MCF 10A (cell line): ENCODE results near the gene SURF1. TPM values are rescaled to one million over a fixed set of nuclear protein-coding genes. Genes with fewer than 3 reads are reported as not detected.

ENCODE experiments used
- BruUV-seq: library from RNA; stranded (reverse); fragments of 400-500 nt; replicated peaks from 2 replicates; lab custom pipeline; 2021; lab: Mats Ljungman, UMichigan
- CTCF ChIA-PET: fragments of 300-600 bp; sonication (Branson Sonifier 250); formaldehyde crosslinking; extraction: SDS; loops from one replicate; lab custom pipeline; 2021; ENCODE audit warnings: antibody characterized with exemption, inconsistent platforms; lab: Yijun Ruan, JAX
- POLR2A ChIA-PET: fragments of 300-600, 350-650 bp; sonication (Branson Sonifier 250); formaldehyde crosslinking; extraction: SDS; loops from one replicate; lab custom pipeline; 2020; ENCODE audit warnings: antibody characterized with exemption, inconsistent platforms; lab: Yijun Ruan, JAX
- DNase-seq: peaks from one replicate; pipeline ENCODE4 v3.0.0-alpha.2; 2018; ENCODE audit not compliant: unreplicated experiment
- H3K27ac Mint-ChIP-seq: one replicate; pipeline ENCODE4 v1.8.0; 2022; ENCODE audit warnings: mild to moderate bottlenecking, low read depth, mixed read lengths; ENCODE audit not compliant: unreplicated experiment
- H3K27me3 Mint-ChIP-seq: one replicate; pipeline ENCODE4 v1.8.0; 2022; ENCODE audit warnings: mixed read lengths; ENCODE audit not compliant: insufficient read depth, unreplicated experiment
- H3K36me3 Mint-ChIP-seq: one replicate; pipeline ENCODE4 v1.8.0; 2022; ENCODE audit warnings: mild to moderate bottlenecking, moderate library complexity, mixed read lengths; ENCODE audit not compliant: insufficient read depth, unreplicated experiment
- H3K4me1 Mint-ChIP-seq: one replicate; pipeline ENCODE4 v1.8.0; 2022; ENCODE audit warnings: mixed read lengths; ENCODE audit not compliant: insufficient read depth, unreplicated experiment
- H3K4me3 Mint-ChIP-seq: one replicate; pipeline ENCODE4 v1.8.0; 2022; ENCODE audit warnings: mild to moderate bottlenecking, moderate library complexity, mixed read lengths; ENCODE audit not compliant: unreplicated experiment
- H3K9me3 Mint-ChIP-seq: one replicate; pipeline ENCODE4 v1.8.0; 2022; ENCODE audit warnings: mixed read lengths; ENCODE audit not compliant: unreplicated experiment
- CTCF ChIP-seq: fragments of 200-600 bp; IDR thresholded peaks from one replicate; pipeline ENCODE4 v1.8.0; 2022; ENCODE audit warnings: antibody characterized with exemption, mild to moderate bottlenecking; ENCODE audit not compliant: unreplicated experiment
- intact Hi-C: fragments of 100-400 bp; cut with micrococcal nuclease; formaldehyde crosslinking; loops from 2 replicates; pipeline ENCODE4 v1.14.1; 2022
- total RNA-seq: library from RNA; stranded (reverse); gene quantifications from 2 replicates; pipeline ENCODE4 v1.2.3, GENCODE V29; 2022

SURF1 gene
- total RNA-seq, 1 experiment from 2014 or later: 31.2 TPM

GRCh38 chr9:133305731-133306130 lies 50.6 kb downstream of the SURF1 start:
- ChIA-PET CTCF (interaction anchor here (0.7 kb wide), 1 partner anchor 120 kb away, joined by 4 read pairs; no protein-coding TSS in a partner anchor), POLR2A (interaction anchor here (0.6 kb wide), 2 partner anchors 162 to 281 kb away, joined by 3 read pairs; no protein-coding TSS in a partner anchor)
- no peak overlapping the region for H3K27ac Mint-ChIP-seq
- no peak for DNase-seq
- H3K4me1 Mint-ChIP-seq: no peaks in the 10 kb centered on the region
- H3K27me3 Mint-ChIP-seq: peaks cover 51% of the 10 kb centered on the region
- no peak for TF ChIP-seq CTCF
- H3K36me3 Mint-ChIP-seq: no peaks in the 10 kb centered on the region
- intact Hi-C loops: no loop called here
- no peak overlapping the region for H3K4me3 Mint-ChIP-seq
- BruUV-seq: no TSS peak
- peaks cover 11% of the 10 kb centered on the region for H3K9me3 Mint-ChIP-seq

- intact Hi-C loops: no loop called here
- Mint-ChIP-seq H3K36me3 (no peaks in the 10 kb centered on the region), H3K27ac (no peak overlapping the region), H3K4me1 (no peaks in the 10 kb centered on the region), H3K27me3 (peaks cover 50% of the 10 kb centered on the region), H3K9me3 (peaks cover 9% of the 10 kb centered on the region), H3K4me3 (no peak overlapping the region)
- no peak for DNase-seq
- no TSS peak for BruUV-seq
- POLR2A ChIA-PET: no interaction called here
- CTCF ChIA-PET: interaction anchor here (0.5 kb wide), 1 partner anchor 155 kb away, joined by 3 read pairs; no protein-coding TSS in a partner anchor
- TF ChIP-seq CTCF: no peak
These were observed 51.6 kb downstream of the SURF1 start for GRCh38 chr9:133304477-133305377.

- ChIA-PET CTCF (interaction anchor here (0.5 kb wide), 1 partner anchor 154 kb away, joined by 3 read pairs; no protein-coding TSS in a partner anchor), POLR2A (no interaction called here)
- TF ChIP-seq CTCF: no peak
- Mint-ChIP-seq H3K4me1 (no peaks in the 10 kb centered on the region), H3K36me3 (no peaks in the 10 kb centered on the region), H3K27me3 (peaks cover 50% of the 10 kb centered on the region), H3K4me3 (no peak overlapping the region), H3K27ac (no peak overlapping the region), H3K9me3 (peaks cover 3% of the 10 kb centered on the region)
- intact Hi-C loops: no loop called here
- DNase-seq: no peak
- BruUV-seq: no TSS peak
These were observed 52.2 kb downstream of the SURF1 start for GRCh38 chr9:133304158-133304470.

- Mint-ChIP-seq H3K4me3 (no peak overlapping the region), H3K27me3 (peaks cover 50% of the 10 kb centered on the region), H3K27ac (no peak overlapping the region), H3K36me3 (no peaks in the 10 kb centered on the region), H3K9me3 (no peaks in the 10 kb centered on the region), H3K4me1 (no peaks in the 10 kb centered on the region)
- TF ChIP-seq CTCF: no peak
- BruUV-seq: no TSS peak
- DNase-seq: no peak
- ChIA-PET CTCF (no interaction called here), POLR2A (no interaction called here)
- intact Hi-C loops: no loop called here
These were observed 52.8 kb downstream of the SURF1 start for GRCh38 chr9:133303266-133304157.
